Measurements from ENCODE around the gene PRKD1. TPM values are rescaled to one million over a fixed set of nuclear protein-coding genes. Genes with fewer than 3 reads are reported as not detected.

PRKD1 gene
- polyA plus RNA-seq, 1 of the 3 experiments (the other 2 are of a cell fraction), result 0.07 TPM

DNA sequence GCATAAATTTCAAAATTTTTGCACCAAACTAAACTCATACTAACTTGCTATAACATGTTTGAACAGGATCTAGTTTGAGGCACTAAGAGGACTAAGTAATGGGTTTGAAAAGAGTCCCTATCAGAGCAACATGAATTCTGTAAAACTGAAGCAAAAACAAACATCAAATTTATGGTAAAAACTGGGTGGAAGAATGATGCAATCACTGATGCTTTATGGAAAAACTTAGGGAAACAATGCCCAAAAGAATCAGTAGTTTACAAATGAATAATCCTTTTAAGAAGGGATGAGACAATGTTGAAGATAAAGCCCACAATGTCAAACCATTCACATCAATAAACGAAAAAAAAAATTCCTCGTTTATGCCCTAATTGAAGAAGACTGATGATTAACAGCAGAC, 88.9 kb downstream of the PRKD1 start (continued):
- no peak for TF ChIP-seq REST (IDR thresholded peaks at IDR 0.05; ENCODE audit: low read depth, low read length)
- TF ChIP-seq, protein P1, sequence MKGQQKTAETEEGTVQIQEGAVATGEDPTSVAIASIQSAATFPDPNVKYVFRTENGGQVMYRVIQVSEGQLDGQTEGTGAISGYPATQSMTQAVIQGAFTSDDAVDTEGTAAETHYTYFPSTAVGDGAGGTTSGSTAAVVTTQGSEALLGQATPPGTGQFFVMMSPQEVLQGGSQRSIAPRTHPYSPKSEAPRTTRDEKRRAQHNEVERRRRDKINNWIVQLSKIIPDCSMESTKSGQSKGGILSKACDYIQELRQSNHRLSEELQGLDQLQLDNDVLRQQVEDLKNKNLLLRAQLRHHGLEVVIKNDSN (IDR thresholded peaks at IDR 0.05; ENCODE audit: borderline replicate concordance, low read depth), result no peak

DNA sequence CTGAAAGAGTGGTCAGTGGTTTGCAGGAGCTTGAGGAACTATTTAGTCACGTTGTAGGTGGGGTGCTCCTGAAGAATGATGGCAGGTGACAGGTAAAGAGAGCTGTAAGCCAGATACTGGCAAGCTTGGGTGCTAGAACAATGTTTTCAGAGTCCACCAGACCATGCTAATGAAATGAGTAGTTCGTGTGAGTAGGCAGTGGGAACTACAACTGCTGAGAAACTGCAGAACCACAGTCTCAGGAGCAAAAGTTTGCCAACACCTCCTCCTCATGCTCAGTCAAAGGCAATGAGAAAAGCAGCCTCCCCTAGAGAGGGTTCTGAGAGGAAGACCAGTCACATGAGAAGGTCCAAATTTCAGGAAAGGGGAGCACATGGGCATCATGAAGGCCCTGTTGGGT, 91.3 kb downstream of the PRKD1 start:
- H3K9me2 ChIP-seq, result no peaks in the 10 kb centered on the region; the same call in 1 of the 2 replicates
- H2AFZ ChIP-seq (ENCODE audit: low read depth), result no peak overlapping the region
- CTCF ChIA-PET, result no interaction called here
- H3K9me3 ChIP-seq, result no peaks in the 10 kb centered on the region
- no peak for DNase-seq
- H3K79me2 ChIP-seq (ENCODE audit: insufficient read depth), result no peaks in the 10 kb centered on the region; the same call in 1 of the 2 replicates
- H3K4me1 ChIP-seq (ENCODE audit: control insufficient read depth in 1 of 2, insufficient read depth in 2 of 2, low read depth in 1 of 2, low read length in 1 of 2), result no peaks in the 10 kb centered on the region
- H3K4me2 ChIP-seq, result no peak overlapping the region
- no peak overlapping the region for H3K9ac ChIP-seq
- TF ChIP-seq TCF12 (IDR thresholded peaks at IDR 0.05) (no peak), RAD21 (IDR thresholded peaks at IDR 0.05; ENCODE audit: low read length) (no peak), GABPA (IDR thresholded peaks at IDR 0.05; ENCODE audit: low read depth) (no peak), YY1 (IDR thresholded peaks at IDR 0.05; ENCODE audit: low read depth) (no peak), ELF1 (IDR thresholded peaks at IDR 0.05) (no peak), TEAD4 (IDR thresholded peaks at IDR 0.05; ENCODE audit: borderline replicate concordance, insufficient read depth) (no peak), SMC3 (IDR thresholded peaks at IDR 0.05; ENCODE audit: low read depth, low read length) (no peak), EZH2phosphoT487 (IDR thresholded peaks at IDR 0.05; ENCODE audit: borderline replicate concordance, low read depth) (no peak), TAF1 (IDR thresholded peaks at IDR 0.05; ENCODE audit: borderline replicate concordance, low read depth, low read length) (no peak), RFX5 (IDR thresholded peaks at IDR 0.05; ENCODE audit: low read length) (no peak), IRF3 (IDR thresholded peaks at IDR 0.05; ENCODE audit: low read depth, low read length) (no peak), RXRA (IDR thresholded peaks at IDR 0.05; ENCODE audit: borderline replicate concordance, low read depth) (no peak), POLR2AphosphoS5 (IDR thresholded peaks at IDR 0.05; ENCODE audit: low read depth, low read length) (no peak), MAX (IDR thresholded peaks at IDR 0.05; ENCODE audit: low read depth) (no peak)
- TF ChIP-seq, protein P2, sequence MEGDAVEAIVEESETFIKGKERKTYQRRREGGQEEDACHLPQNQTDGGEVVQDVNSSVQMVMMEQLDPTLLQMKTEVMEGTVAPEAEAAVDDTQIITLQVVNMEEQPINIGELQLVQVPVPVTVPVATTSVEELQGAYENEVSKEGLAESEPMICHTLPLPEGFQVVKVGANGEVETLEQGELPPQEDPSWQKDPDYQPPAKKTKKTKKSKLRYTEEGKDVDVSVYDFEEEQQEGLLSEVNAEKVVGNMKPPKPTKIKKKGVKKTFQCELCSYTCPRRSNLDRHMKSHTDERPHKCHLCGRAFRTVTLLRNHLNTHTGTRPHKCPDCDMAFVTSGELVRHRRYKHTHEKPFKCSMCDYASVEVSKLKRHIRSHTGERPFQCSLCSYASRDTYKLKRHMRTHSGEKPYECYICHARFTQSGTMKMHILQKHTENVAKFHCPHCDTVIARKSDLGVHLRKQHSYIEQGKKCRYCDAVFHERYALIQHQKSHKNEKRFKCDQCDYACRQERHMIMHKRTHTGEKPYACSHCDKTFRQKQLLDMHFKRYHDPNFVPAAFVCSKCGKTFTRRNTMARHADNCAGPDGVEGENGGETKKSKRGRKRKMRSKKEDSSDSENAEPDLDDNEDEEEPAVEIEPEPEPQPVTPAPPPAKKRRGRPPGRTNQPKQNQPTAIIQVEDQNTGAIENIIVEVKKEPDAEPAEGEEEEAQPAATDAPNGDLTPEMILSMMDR (IDR thresholded peaks at IDR 0.05), result no peak
- no peaks in the 10 kb centered on the region for H4K20me1 ChIP-seq (ENCODE audit: insufficient read depth)
- POLR2A ChIA-PET, result no interaction called here
- 4% methylated on average over 2 of the region's 2 CpGs for WGBS (ENCODE audit: low lambda C conversion rate)
- H3K4me3 ChIP-seq (ENCODE audit: low read depth in 2 of 2, low read length in 1 of 2), result no peak overlapping the region
- no peaks in the 10 kb centered on the region for H3F3A ChIP-seq (replicated peaks; ENCODE audit: insufficient read depth)
- no peaks in the 10 kb centered on the region for H3K27me3 ChIP-seq (ENCODE audit: insufficient read depth)
- no peaks in the 10 kb centered on the region for H3K36me3 ChIP-seq (replicated peaks in 1 of 2; ENCODE audit: control insufficient read depth in 1 of 2, insufficient read depth in 2 of 2, low read length in 1 of 2)
- no peak overlapping the region for H3K27ac ChIP-seq (ENCODE audit: low read depth in 2 of 2, low read length in 1 of 2)

Measured in SK-N-SH (cell line).